ENCODE results near the gene SLC4A5.
"Not testable (repeated sequence)": the region's sequence is repeated elsewhere in the genome, so short reads cannot be mapped to it uniquely, and the experiment has no call there.

Gene SLC4A5

GRCh38 chr2:74246496-74247195 lies 96.6 kb downstream of the SLC4A5 start:
- H3K36me3 ChIP-seq (ENCODE audit: control insufficient read depth, insufficient read depth, low read length), result no peaks in the 10 kb centered on the region
- H3K4me1 ChIP-seq (ENCODE audit: control insufficient read depth, insufficient read depth, low read length), result no peaks in the 10 kb centered on the region
- no peaks in the 10 kb centered on the region for H3K27me3 ChIP-seq (ENCODE audit: control insufficient read depth, insufficient read depth, low read length)
- H3K9ac ChIP-seq (ENCODE audit: low read depth, low read length), result no peak overlapping the region
- H3K9me3 ChIP-seq (ENCODE audit: control insufficient read depth, insufficient read depth, low read length), result no peaks in the 10 kb centered on the region
- no peak overlapping the region for H3K4me3 ChIP-seq (ENCODE audit: low read depth, low read length)

GRCh38 chr2:74244286-74244685 lies 98.9 kb downstream of the SLC4A5 start:
- no peaks in the 10 kb centered on the region for H3K4me1 ChIP-seq (ENCODE audit: control insufficient read depth, insufficient read depth, low read length)
- no peaks in the 10 kb centered on the region for H3K9me3 ChIP-seq (ENCODE audit: control insufficient read depth, insufficient read depth, low read length)
- no peak overlapping the region for H3K4me3 ChIP-seq (ENCODE audit: low read depth, low read length)
- H3K36me3 ChIP-seq (ENCODE audit: control insufficient read depth, insufficient read depth, low read length), result no peaks in the 10 kb centered on the region
- H3K27me3 ChIP-seq (ENCODE audit: control insufficient read depth, insufficient read depth, low read length), result no peaks in the 10 kb centered on the region
- no peak overlapping the region for H3K9ac ChIP-seq (ENCODE audit: low read depth, low read length)

GRCh38 chr2:74242354-74243071 lies 100.7 kb downstream of the SLC4A5 start:
- H3K9ac ChIP-seq (ENCODE audit: low read depth, low read length), result no peak overlapping the region
- no peaks in the 10 kb centered on the region for H3K36me3 ChIP-seq (ENCODE audit: control insufficient read depth, insufficient read depth, low read length)
- H3K4me1 ChIP-seq (ENCODE audit: control insufficient read depth, insufficient read depth, low read length), result no peaks in the 10 kb centered on the region
- no peak overlapping the region for H3K4me3 ChIP-seq (ENCODE audit: low read depth, low read length)
- H3K9me3 ChIP-seq (ENCODE audit: control insufficient read depth, insufficient read depth, low read length), result no peaks in the 10 kb centered on the region
- H3K27me3 ChIP-seq (ENCODE audit: control insufficient read depth, insufficient read depth, low read length), result no peaks in the 10 kb centered on the region

- Histone ChIP-seq H3K9me3 (ENCODE audit: control insufficient read depth, insufficient read depth, low read length) (no peaks in the 10 kb centered on the region), H3K4me1 (ENCODE audit: control insufficient read depth, insufficient read depth, low read length) (no peaks in the 10 kb centered on the region), H3K36me3 (ENCODE audit: control insufficient read depth, insufficient read depth, low read length) (no peaks in the 10 kb centered on the region), H3K9ac (ENCODE audit: low read depth, low read length) (no peak overlapping the region), H3K27me3 (ENCODE audit: control insufficient read depth, insufficient read depth, low read length) (no peaks in the 10 kb centered on the region), H3K4me3 (ENCODE audit: low read depth, low read length) (no peak overlapping the region)
Measured at GRCh38 chr2:74239346-74239745, 103.9 kb downstream of the SLC4A5 start.

- H3K36me3 ChIP-seq (ENCODE audit: control insufficient read depth, insufficient read depth, low read length), result no peaks in the 10 kb centered on the region
- H3K4me3 ChIP-seq (ENCODE audit: low read depth, low read length), result no peak overlapping the region
- no peaks in the 10 kb centered on the region for H3K4me1 ChIP-seq (ENCODE audit: control insufficient read depth, insufficient read depth, low read length)
- no peaks in the 10 kb centered on the region for H3K9me3 ChIP-seq (ENCODE audit: control insufficient read depth, insufficient read depth, low read length)
- H3K9ac ChIP-seq (ENCODE audit: low read depth, low read length), result no peak overlapping the region
- no peaks in the 10 kb centered on the region for H3K27me3 ChIP-seq (ENCODE audit: control insufficient read depth, insufficient read depth, low read length)
Measured at GRCh38 chr2:74238879-74239278, 104.3 kb downstream of the SLC4A5 start.

- H3K9ac ChIP-seq (ENCODE audit: low read depth, low read length), result no peak overlapping the region
- no peak overlapping the region for H3K4me3 ChIP-seq (ENCODE audit: low read depth, low read length)
- H3K27me3 ChIP-seq (ENCODE audit: control insufficient read depth, insufficient read depth, low read length), result no peaks in the 10 kb centered on the region
- H3K36me3 ChIP-seq (ENCODE audit: control insufficient read depth, insufficient read depth, low read length), result no peaks in the 10 kb centered on the region
- H3K9me3 ChIP-seq (ENCODE audit: control insufficient read depth, insufficient read depth, low read length), result no peaks in the 10 kb centered on the region
- no peaks in the 10 kb centered on the region for H3K4me1 ChIP-seq (ENCODE audit: control insufficient read depth, insufficient read depth, low read length)
Measured at GRCh38 chr2:74235041-74235440, 108.2 kb downstream of the SLC4A5 start.

- H3K36me3 ChIP-seq (ENCODE audit: control insufficient read depth, insufficient read depth, low read length), result no peaks in the 10 kb centered on the region
- H3K4me3 ChIP-seq (ENCODE audit: low read depth, low read length), result no peak overlapping the region
- no peaks in the 10 kb centered on the region for H3K27me3 ChIP-seq (ENCODE audit: control insufficient read depth, insufficient read depth, low read length)
- no peaks in the 10 kb centered on the region for H3K9me3 ChIP-seq (ENCODE audit: control insufficient read depth, insufficient read depth, low read length)
- H3K9ac ChIP-seq (ENCODE audit: low read depth, low read length), result no peak overlapping the region
- H3K4me1 ChIP-seq (ENCODE audit: control insufficient read depth, insufficient read depth, low read length), result no peaks in the 10 kb centered on the region
Measured at GRCh38 chr2:74233648-74234047, 109.6 kb downstream of the SLC4A5 start.

GRCh38 chr2:74232426-74232825 lies 110.8 kb downstream of the SLC4A5 start:
- Histone ChIP-seq H3K27me3 (ENCODE audit: control insufficient read depth, insufficient read depth, low read length) (no peaks in the 10 kb centered on the region), H3K4me1 (ENCODE audit: control insufficient read depth, insufficient read depth, low read length) (no peaks in the 10 kb centered on the region), H3K36me3 (ENCODE audit: control insufficient read depth, insufficient read depth, low read length) (no peaks in the 10 kb centered on the region), H3K9me3 (ENCODE audit: control insufficient read depth, insufficient read depth, low read length) (no peaks in the 10 kb centered on the region), H3K4me3 (ENCODE audit: low read depth, low read length) (no peak overlapping the region), H3K9ac (ENCODE audit: low read depth, low read length) (no peak overlapping the region)

- not testable (repeated sequence) for H3K27me3 ChIP-seq (ENCODE audit: control insufficient read depth, insufficient read depth, low read length); H3K9me3 ChIP-seq (ENCODE audit: control insufficient read depth, insufficient read depth, low read length); H3K4me1 ChIP-seq (ENCODE audit: control insufficient read depth, insufficient read depth, low read length); H3K4me3 ChIP-seq (ENCODE audit: low read depth, low read length); H3K36me3 ChIP-seq (ENCODE audit: control insufficient read depth, insufficient read depth, low read length); H3K9ac ChIP-seq (ENCODE audit: low read depth, low read length)
Measured at GRCh38 chr2:74229865-74230264, 113.4 kb downstream of the SLC4A5 start.

- Histone ChIP-seq H3K36me3 (ENCODE audit: control insufficient read depth, insufficient read depth, low read length) (no peaks in the 10 kb centered on the region), H3K4me1 (ENCODE audit: control insufficient read depth, insufficient read depth, low read length) (no peaks in the 10 kb centered on the region), H3K4me3 (ENCODE audit: low read depth, low read length) (no peak overlapping the region), H3K27me3 (ENCODE audit: control insufficient read depth, insufficient read depth, low read length) (no peaks in the 10 kb centered on the region), H3K9ac (ENCODE audit: low read depth, low read length) (no peak overlapping the region), H3K9me3 (ENCODE audit: control insufficient read depth, insufficient read depth, low read length) (no peaks in the 10 kb centered on the region)
Measured at GRCh38 chr2:74228772-74229171, 114.4 kb downstream of the SLC4A5 start.

GRCh38 chr2:74227646-74228045 lies 115.6 kb downstream of the SLC4A5 start:
- Histone ChIP-seq H3K9ac (ENCODE audit: low read depth, low read length) (no peak overlapping the region), H3K27me3 (ENCODE audit: control insufficient read depth, insufficient read depth, low read length) (no peaks in the 10 kb centered on the region), H3K4me1 (ENCODE audit: control insufficient read depth, insufficient read depth, low read length) (no peaks in the 10 kb centered on the region), H3K9me3 (ENCODE audit: control insufficient read depth, insufficient read depth, low read length) (no peaks in the 10 kb centered on the region), H3K4me3 (ENCODE audit: low read depth, low read length) (no peak overlapping the region), H3K36me3 (ENCODE audit: control insufficient read depth, insufficient read depth, low read length) (no peaks in the 10 kb centered on the region)

GRCh38 chr2:74226648-74227213 lies 116.5 kb downstream of the SLC4A5 start:
- Histone ChIP-seq H3K27me3 (ENCODE audit: control insufficient read depth, insufficient read depth, low read length) (no peaks in the 10 kb centered on the region), H3K4me1 (ENCODE audit: control insufficient read depth, insufficient read depth, low read length) (no peaks in the 10 kb centered on the region), H3K9me3 (ENCODE audit: control insufficient read depth, insufficient read depth, low read length) (no peaks in the 10 kb centered on the region), H3K36me3 (ENCODE audit: control insufficient read depth, insufficient read depth, low read length) (no peaks in the 10 kb centered on the region), H3K9ac (ENCODE audit: low read depth, low read length) (no peak overlapping the region), H3K4me3 (ENCODE audit: low read depth, low read length) (no peak overlapping the region)

Measured in iPS-15b (cell line).